Calu3 (cell line): ENCODE results near the gene VRK1. TPM values are rescaled to one million over a fixed set of nuclear protein-coding genes. Genes with fewer than 3 reads are reported as not detected.

ENCODE experiments used
- BruUV-seq: library from RNA; stranded (reverse); fragments of 400-500 nt; replicated peaks from 2 replicates; lab custom pipeline; 2021; lab: Mats Ljungman, UMichigan
- CTCF ChIA-PET: fragments of 300-600 bp; sonication (Branson Sonifier 250); formaldehyde crosslinking; loops from one replicate; lab custom pipeline; 2022; ENCODE audit warnings: antibody characterized with exemption; lab: Charles Lee
- DNase-seq: peaks from one replicate; pipeline ENCODE4 v3.0.0; 2022
- H3K27ac Mint-ChIP-seq: one replicate; pipeline ENCODE4 v1.8.0; 2022; ENCODE audit warnings: mixed read lengths; ENCODE audit not compliant: unreplicated experiment
- H3K27me3 Mint-ChIP-seq: one replicate; pipeline ENCODE4 v1.8.0; 2022; ENCODE audit warnings: mixed read lengths; ENCODE audit not compliant: unreplicated experiment
- H3K36me3 Mint-ChIP-seq: one replicate; pipeline ENCODE4 v1.8.0; 2022; ENCODE audit warnings: mild to moderate bottlenecking, moderate library complexity, mixed read lengths; ENCODE audit not compliant: insufficient read depth, unreplicated experiment
- H3K4me1 Mint-ChIP-seq: one replicate; pipeline ENCODE4 v1.8.0; 2022; ENCODE audit warnings: mild to moderate bottlenecking, low read depth, mixed read lengths; ENCODE audit not compliant: unreplicated experiment
- H3K4me3 Mint-ChIP-seq: one replicate; pipeline ENCODE4 v1.8.0; 2022; ENCODE audit warnings: mild to moderate bottlenecking, low read depth, moderate library complexity, mixed read lengths; ENCODE audit not compliant: unreplicated experiment
- H3K9me3 Mint-ChIP-seq: one replicate; pipeline ENCODE4 v1.8.0; 2022; ENCODE audit warnings: low read depth, mixed read lengths; ENCODE audit not compliant: unreplicated experiment
- CTCF ChIP-seq: fragments of 200-600 bp; IDR thresholded peaks from one replicate; pipeline ENCODE4 v1.8.0; 2022; ENCODE audit warnings: antibody characterized with exemption; ENCODE audit not compliant: unreplicated experiment
- intact Hi-C: fragments of 100-400 bp; cut with micrococcal nuclease; formaldehyde crosslinking; loops from one replicate; pipeline ENCODE4 v1.10.0; 2022; ENCODE audit not compliant: unreplicated experiment
- total RNA-seq: library from RNA; stranded (reverse); gene quantifications from 2 replicates; pipeline ENCODE4 v1.2.3, GENCODE V29; 2022

The VRK1 gene
- total RNA-seq, 1 experiment from 2014 or later, result 51.3 TPM

DNA sequence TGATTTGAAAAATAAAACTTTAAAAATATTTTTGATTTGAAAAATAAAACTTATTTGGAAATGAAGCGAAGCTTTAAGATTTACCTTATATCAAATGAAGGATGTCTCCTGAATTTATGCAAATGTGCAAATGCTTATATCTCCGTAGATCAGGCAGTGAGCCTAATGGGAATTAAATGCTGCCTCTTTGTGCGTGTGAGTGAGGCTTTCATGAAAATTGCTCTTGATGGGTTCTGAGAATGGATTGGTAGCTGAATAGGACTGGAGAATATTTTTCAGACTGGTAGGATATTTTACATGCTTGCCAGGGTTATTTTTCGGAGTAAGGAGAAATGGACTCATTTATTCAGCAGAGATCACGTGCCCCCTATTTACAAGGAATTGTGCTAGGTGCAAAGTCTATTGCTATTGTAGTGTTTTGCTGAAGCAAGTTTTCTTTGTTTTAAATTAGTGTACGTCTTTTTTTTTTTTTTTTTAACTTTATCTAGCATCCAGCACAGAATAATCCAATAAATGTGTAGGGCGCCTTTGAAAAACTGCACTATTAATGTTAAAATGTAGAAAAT is 2.4 kb downstream of the VRK1 start:
- no TSS peak for BruUV-seq
- CTCF ChIA-PET, result no interaction called here
- Mint-ChIP-seq H3K4me3 (no peak overlapping the region), H3K27ac (no peak overlapping the region), H3K36me3 (peaks cover 17% of the 10 kb centered on the region), H3K9me3 (no peaks in the 10 kb centered on the region), H3K27me3 (peaks cover 12% of the 10 kb centered on the region), H3K4me1 (peaks cover 21% of the 10 kb centered on the region)
- no peak for DNase-seq
- TF ChIP-seq CTCF, result no peak
- intact Hi-C loops, result no loop called here

DNA sequence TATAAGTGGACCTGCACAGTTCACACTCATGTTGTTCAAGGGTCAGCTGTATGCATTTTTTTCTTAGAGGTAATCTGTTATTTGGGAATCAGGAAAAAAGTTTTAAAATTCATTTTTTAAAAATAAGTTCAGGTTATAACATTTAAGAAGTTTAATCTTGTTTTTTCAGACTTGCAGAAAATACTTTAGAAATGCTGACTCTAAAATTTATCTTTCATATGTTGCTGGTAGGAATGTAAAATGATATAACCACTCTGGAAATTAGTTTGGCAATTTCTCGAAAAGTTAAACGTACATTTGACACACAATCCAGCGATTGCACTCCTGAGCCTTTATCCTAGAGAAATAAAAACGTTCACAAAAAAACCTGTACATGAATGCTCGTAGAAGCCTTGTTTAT is 4.7 kb downstream of the VRK1 start:
- Mint-ChIP-seq H3K4me1 (peaks cover 21% of the 10 kb centered on the region), H3K36me3 (peaks cover 17% of the 10 kb centered on the region), H3K4me3 (no peak overlapping the region), H3K9me3 (no peaks in the 10 kb centered on the region), H3K27me3 (no peaks in the 10 kb centered on the region), H3K27ac (no peak overlapping the region)
- TF ChIP-seq CTCF, result no peak
- no TSS peak for BruUV-seq
- intact Hi-C loops, result no loop called here
- CTCF ChIA-PET, result no interaction called here
- no peak for DNase-seq

DNA sequence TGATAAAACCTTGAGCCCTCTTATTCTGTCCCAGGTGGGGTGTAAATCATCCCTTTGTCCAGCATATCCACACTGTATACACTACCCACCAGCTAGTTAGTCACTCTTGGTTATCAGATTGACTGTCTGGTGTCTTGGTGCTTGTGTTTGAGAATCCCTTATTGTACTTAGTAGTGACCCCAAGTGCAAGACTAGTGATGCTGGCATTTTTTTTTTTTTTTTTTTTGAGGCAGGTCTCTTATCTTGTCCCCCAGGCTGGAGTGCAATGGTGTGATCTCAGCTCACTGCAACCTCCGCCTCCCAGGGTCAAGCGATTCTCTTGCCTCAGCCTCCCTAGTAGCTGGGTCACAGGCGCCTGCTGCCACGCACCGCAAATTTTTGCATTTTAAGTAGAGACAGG is 5.8 kb downstream of the VRK1 start:
- no TSS peak for BruUV-seq
- Mint-ChIP-seq H3K36me3 (peaks cover 7% of the 10 kb centered on the region), H3K4me1 (peaks cover 21% of the 10 kb centered on the region), H3K4me3 (no peak overlapping the region), H3K9me3 (no peaks in the 10 kb centered on the region), H3K27ac (no peak overlapping the region), H3K27me3 (no peaks in the 10 kb centered on the region)
- intact Hi-C loops, result no loop called here
- no peak for DNase-seq
- TF ChIP-seq CTCF, result no peak
- CTCF ChIA-PET, result no interaction called here

DNA sequence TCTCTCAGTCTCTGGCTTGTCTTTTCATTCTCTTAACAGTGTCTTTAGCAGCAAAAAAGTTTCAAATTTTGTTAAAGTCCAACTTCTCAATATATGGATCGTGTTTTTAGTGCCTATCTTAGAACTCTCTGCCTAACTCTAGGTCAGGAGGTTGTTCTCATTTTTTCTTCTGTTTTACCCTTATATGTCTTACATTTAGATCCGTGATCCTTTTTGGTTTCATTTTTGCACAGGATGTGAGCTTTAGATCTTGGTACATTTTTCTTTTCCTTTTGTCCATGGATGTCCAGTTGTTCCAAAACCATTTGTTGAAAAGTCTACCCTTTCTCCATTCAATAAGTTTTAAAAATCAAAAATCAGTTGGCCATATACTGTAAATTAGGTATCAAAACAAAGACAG is 6.8 kb downstream of the VRK1 start:
- Mint-ChIP-seq H3K4me1 (peaks cover 11% of the 10 kb centered on the region), H3K9me3 (no peaks in the 10 kb centered on the region), H3K27me3 (no peaks in the 10 kb centered on the region), H3K36me3 (no peaks in the 10 kb centered on the region), H3K4me3 (no peak overlapping the region), H3K27ac (no peak overlapping the region)
- no peak for DNase-seq
- intact Hi-C loops, result no loop called here
- BruUV-seq, result no TSS peak
- CTCF ChIA-PET, result no interaction called here
- TF ChIP-seq CTCF, result no peak
